Inflammatory macrophage treated with lipopolysaccharide for 4 hours (primary cell): ENCODE data around the gene BLMH.

Experiments used
- DNase-seq: peaks from one replicate; pipeline ENCODE4 v3.0.0-alpha.2; 2020

BLMH gene

DNA sequence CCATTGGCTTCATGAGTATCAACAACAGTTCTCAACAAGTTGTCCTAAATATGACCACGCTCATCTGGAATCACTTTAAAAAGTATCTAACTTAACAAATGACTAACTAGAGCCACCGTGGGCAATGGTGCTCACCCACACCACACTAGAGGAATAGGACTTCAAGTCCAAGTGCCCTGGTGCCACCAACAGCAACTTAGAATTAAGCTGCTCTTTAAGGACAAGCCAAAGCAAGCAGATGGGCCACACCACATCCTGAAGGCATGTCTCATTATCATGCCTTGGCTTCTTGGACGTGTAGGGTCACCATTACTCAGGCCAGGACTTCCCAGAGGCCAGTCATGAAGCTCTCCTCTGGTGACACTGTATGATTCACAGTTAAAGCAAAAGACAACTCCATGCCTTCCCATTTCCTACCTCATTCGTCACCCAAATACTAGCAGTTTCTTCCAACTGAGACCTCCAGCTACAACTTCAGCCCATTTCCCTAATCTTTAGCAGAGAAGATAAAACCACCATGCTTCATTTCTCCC, 46.8 kb downstream of the BLMH start:
- no peak for DNase-seq

DNA sequence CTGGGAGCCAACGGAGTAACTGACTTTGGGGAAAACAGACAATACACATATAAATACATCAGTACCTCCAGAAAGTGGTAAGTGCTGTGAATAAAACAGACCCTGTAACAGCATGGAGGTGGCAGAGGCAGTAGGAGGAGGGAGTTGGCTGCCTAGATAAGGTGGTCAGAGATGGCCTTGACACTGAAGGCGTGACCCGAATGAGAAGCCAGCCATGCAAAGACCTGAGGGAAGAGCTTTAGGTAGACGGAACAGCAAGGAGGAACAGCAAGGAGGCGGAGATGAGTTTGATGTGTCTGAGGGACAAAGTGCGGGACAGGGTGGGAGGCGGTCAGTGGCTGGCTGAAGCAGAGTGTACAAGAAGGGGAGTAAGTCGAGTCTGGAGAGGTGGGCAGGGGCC, 48.2 kb downstream of the BLMH start:
- no peak for DNase-seq

DNA sequence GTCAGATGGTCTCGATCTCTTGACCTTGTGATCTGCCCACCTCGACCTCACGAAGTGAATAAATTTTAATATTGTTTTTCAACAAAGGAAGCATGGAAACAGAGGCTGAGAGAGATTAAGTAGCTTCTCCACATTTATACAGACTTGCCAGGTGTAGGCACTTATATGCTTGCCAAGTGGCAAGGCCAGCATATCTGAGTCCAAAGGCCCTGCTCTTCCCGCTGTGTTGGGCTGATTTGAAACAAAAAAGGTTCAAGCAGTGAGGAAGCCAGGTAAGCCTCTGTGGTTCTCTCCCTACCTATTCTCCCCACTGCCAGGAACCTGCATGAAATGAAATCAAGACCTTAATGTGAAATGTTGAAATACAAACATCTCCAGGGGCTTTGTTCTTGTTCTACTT, 48.7 kb downstream of the BLMH start:
- DNase-seq, result no peak

DNA sequence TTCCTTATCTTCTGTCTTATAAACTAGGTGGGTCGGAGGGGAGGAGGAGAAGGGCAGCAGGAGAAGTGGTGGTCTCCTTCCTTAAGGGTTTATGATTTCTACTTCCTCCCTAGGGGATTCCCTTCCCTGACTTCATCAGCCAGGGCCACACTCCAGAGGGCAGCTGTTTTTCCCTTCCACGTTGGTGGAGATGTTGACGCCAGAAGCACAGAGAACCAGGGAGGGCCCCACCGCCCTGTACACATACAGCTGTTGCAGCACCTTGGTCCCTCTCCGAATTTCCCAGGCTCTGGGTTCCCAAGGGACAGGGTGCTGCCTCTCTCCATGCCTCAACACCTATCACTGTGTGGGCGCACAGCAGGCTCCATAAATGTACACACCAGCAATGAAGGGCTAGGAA, 50.7 kb downstream of the BLMH start:
- DNase-seq, result no peak

DNA sequence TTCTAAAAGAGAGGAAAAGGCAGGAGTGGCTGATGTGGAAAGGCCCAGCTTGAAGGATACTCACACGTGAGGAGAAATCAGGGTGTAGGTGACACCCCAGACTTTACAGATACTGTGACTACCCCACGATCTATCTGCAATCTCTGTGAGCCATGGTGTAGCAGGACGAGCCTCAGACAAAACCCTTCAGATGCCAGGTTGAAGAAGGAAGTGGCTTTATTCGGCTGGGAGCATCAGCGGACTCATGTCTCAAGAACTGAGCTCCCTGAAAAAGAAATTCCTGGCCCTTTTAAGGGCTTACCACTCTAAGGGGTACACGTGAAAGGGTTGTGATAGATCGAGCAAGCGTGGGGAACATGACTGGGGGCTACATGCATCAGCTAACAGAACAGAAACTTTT, 51.6 kb downstream of the BLMH start:
- DNase-seq, result no peak

DNA sequence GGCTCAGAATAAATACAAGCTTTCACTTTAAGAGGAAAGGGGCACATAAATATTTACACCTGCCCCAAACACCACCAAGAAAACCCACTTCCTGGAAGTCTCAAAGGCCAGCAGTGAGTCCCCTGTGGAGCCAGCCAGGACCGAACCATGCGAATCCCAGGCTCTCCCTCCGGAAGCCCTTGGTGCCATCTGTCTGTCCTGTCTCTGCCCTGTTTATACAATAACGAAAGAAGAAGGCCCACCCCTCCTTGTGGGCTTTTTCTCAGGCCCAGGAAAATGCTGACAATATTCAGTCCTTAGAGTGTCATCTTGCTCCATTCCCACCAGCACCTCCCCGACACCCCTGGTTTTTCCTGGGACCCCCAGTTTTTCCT, 52.7 kb downstream of the BLMH start:
- no peak for DNase-seq

DNA sequence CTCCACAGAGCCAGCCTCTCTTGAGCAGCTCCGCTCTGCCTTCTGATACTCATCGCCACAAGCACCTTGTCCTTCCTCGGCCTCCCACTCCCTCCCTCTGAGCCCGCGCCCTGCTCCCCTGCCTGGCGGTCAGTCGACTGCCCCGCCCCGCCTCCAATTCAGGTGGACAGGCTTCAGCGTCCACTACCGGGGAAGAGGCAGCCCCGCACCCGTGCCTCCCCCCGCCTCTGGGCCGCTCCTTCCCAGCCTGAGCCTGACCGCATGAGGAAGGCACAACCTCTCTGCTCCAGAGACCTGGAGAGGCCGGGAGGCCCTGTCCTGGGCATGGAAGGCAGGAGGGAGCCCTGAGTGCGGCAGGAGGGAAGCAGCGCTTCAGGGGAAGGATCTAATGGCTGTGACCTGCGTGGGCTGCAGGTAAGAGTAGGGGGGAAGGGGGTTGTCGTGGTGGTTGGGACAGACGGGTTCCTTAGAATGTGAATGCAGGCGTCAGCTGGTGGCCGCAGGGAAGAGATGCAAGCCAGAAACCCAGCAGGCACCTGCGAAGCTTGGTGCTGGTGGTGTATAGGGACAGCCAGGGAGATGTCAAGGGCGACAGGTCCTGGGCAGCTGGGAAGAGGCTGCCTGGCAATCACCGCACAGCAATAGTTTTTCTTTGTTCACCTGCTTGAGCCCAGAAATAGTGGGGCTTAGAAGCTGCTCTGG, 53.2 kb downstream of the BLMH start:
- DNase-seq, result no peak

DNA sequence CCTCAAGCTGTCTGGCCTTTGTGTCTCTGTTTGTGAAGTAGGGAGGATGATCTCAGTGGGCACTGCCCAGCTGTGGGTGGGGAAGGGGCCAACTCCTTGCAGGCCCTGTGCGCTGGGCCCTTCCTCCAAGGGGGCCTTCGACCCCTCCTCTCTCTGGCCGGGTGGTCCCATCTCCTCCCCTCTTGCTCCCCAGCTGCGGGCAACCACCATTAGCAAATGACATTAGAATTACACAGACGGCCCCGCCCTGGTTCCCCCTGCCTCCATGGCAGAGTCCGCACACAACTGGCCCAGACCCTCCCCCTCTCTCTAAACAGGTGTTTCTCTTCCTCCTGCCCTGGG, 53.8 kb downstream of the BLMH start:
- DNase-seq, result no peak

DNA sequence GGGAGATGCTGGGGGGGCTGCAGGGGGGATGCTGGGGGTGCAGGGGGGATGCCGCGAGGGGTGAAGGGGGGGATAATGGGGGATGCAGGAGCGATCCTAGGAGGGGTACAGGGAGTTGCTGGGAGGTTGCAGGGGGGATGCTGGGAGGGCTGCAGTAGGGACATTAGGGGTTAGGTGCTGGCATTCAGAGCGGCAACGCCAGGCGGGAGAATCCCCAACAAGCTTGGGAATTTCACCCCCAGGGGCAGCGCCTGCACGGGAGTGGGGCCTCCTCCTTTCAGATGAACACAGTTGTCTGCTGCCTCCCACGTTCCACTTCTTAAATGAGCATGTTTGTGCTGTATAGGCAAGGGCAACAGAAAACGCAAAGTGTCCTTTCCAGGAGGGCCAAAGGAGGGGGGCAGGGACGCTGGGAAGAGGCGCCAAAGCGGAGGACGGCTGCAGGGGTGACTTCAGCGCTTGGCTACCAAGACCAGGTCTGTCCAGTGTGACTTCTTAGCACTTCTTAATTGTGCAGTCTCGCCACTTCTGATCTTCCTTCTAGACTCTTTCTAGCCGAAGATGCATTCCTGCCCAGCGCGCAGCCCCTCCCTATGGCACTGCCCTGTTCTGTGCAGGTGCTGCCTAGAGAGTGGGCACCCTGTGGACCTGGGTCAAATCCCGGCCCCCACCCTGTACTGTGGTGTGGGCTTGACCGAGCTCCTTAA, 54.3 kb downstream of the BLMH start:
- DNase-seq, result no peak

DNA sequence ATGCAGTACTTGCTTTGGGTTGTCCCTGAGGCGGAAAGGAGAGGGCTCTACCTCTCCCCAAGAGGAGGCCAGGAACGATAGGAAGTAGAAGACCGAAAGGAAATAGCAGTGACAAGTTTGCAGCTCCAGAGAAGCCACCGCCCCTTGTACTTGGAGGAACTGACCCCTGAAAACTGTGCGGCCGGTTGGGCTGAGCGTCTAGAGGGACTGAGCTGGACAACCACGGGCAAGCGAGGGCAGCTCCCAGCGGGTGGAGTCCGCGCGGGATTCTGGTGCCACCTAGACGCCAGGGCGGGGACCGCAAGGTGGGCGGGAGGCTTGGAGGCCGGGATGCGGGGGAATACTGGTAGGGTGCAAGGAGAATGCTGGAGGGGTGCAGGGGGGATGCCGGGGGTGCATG, 55.0 kb downstream of the BLMH start:
- peak; percentile 33 for DNase-seq

DNA sequence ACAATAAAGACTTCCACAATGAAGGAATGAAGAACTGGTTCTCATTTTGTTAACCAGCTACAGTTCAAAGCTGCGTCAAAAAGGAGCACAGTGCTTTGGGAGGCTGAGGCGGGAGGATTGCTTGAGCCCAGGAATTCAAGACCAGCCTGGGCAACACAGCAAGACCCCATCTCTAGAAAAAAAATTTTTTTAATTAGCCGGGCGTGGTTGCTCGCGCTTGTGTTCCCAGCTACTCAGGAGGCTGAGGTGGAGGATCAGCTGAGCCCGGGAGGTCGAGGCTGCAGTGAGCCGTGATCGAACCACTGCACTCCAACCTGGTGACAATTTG, 55.5 kb downstream of the BLMH start:
- DNase-seq, result no peak

DNA sequence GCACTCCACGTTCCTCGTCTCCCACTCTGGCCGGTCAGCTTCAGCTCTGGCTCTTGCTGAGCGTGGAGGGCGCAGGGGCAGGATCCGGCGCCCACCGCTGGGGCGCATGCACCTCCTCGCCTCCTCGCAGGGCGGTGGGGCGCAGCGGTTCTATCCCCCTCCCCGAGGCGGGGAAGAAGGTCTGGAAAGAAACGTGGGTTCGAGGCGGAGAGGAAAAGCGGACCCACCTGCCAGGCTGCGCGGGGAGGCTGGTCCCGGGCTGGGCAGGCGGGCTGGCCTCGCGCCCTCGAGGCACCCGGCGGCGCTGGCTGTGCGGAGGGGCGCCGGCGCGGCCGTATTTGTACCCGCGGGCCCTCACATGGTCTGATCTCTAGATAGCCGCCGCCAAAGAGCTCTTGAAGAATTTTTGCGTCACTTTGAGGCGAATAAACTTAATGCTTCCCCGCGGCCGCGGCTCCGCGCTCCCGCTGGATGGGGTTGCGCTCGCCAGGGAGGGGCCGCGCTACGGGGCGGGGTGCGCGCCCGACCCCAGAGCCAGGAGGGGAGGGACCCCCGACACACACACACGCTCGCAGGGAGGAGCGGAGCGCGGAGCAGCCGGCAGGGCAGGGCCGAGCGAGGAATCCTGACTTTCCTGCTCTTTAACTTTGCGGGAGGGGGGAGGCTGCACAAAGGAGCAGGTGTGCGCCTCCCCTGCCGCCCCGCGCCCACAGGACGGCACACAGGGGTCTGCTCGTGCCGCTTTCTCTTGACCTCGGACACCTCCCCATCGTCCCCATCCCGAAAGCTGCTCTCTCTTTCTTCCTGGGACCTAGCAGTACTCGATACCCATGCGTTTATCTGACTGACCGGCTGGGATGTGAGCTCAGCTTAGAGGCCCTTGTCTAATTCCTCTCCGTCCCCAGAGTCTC, 56.1 kb downstream of the BLMH start, which contains the start of gene SLC6A4:
SLC6A4 (minus strand) TSS at position 312 of the 911 bp plus-strand sequence. CDS start 13,739 bp downstream, outside the sequence.
- no peak for DNase-seq

DNA sequence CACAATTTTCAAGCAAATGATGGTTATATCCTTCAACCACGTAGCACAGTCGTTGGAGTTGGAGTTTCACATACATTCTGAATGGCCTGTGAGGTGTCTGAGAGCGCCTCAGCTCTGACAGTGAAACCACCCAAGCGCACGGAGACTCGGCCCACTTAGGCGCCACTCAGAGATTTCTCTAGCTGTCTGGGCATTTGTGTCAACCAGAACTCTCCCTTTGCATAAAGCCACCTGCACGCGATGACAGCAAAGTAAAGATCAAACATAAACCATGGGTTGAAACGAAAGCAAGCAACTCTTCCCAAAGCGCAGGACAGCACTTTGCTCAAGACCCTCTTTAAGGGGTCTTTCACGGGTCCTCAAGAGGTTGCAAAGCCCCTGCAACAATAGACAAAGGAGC, 56.8 kb downstream of the BLMH start:
- no peak for DNase-seq

DNA sequence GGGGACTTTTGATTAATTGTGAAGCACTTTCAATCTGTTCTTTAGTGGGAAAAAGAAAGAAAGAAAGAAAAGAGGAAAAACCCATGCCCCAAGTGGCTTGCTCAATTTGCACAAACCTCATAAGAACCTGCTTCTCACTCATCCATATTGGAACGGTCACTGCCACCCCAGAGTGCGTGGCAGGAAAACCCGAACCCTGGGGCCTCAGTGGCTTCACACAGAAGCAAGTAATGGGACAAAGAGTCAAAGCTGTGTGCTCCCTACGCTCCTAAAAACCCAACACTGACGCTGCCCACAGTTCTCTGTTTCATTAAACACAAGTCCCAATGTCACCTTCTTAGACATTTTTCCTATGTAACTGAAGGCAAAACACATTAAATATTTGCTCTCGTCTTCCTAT, 57.4 kb downstream of the BLMH start:
- DNase-seq, result no peak

DNA sequence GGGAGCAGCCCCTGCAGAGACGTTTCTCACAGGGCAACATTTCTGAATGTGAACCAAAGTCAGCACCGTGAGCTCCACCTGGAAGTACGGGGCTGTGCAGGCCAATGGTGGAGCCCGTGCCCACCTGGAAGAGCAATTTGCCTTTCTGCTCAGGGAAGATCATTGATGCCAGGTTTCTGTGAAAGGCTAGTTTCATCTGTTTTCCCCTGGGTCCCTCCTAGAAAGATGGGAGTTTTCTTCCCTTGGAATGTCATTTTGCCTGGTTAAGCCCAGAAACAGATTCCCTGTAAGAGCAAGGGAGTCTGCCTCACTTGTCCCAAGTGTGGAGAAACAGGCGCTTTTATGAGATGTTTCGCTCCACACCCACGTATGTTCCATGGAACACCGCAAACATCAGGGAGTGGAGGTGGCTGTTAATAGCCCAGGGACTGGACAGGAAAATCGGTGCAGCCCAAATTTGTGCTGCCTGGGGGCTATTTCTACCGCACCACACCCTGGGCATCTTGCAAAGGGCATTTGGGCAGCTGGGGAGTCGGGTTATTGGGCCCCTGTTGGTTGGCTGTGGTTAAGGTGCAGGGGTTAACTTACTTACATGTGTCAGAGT, 58.8 kb downstream of the BLMH start:
- no peak for DNase-seq

DNA sequence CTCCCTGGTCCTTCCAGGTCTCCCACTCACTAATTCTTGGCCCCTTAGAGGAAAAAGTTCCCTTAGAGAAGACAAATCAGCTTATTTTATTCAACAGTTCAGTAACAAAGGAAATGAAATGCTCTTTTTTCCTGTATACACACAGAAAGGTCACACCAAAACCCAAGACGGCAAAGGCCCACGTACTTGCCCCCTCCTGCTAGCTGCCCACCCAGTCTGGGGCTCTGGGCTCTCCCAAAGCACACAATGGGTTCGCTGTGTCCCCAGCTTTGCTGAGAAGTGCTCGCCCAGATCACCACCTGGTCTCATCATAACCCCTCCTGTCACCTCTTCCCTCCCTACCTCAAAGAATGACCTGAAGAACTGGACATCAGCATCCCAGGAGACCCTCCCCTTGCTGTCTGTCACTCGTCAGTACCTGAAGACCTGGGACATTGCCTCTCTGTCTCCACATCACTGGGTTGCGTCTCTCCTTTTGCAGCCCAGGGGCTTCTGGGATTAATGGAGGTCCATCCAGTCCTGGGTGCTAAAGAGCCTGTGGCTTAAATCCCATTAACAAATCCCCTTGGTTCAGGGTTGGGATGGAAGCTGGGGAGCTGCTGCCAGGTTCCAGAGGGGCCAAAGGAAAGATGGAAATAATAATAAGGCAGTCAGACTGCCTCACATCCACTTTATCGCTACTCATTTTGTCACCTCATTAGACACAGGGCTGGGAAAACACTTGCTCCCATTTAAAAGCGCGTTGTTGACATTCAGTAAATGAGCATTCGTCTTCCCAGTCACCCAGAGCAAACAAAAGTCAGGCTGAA, 59.5 kb downstream of the BLMH start:
- DNase-seq, result no peak

DNA sequence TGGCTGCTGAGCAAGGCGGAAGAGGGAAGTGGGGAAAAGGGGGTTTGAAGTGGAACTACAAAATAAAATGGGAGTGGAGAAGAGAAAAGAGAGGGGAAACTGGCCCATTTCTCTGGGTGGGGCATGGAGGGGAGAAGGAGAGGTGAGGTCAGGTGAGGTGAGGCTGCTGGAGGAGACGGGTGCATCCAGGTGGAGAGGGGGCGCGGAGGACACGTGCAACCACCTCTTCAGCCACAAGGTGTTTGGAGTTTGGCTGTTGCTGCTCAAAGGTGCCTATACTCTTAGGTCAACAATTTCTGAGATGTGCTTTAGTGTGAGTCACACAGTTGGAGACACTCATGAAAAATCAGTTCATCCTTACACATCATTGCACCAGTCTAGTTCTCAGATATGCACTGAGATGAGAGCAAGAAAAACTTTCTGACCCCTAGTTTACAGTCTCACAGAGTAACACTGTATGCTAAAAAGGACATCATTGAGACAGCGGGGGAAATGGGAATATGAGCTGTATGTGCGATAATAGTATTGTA, 61.1 kb downstream of the BLMH start:
- no peak for DNase-seq

DNA sequence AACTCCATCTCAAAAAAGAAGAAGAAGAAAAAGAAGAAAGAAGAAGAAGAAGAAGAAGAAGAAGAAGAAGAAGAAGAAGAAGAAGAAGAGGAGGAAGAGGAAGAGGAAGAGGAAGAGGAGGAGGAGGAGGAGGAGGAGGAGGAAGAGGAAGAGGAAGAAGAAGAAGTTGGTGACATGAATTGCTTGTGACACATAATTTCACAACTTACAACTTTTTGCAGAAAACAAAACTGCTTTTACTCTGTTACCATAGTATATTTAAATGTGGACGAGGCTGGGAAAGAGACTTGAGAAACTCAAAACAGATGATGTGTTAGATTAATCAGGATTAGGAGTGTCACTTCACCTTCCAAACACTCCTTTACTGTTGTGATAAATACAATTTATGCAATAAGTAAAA, 61.7 kb downstream of the BLMH start:
- peak; percentile 79 for DNase-seq

DNA sequence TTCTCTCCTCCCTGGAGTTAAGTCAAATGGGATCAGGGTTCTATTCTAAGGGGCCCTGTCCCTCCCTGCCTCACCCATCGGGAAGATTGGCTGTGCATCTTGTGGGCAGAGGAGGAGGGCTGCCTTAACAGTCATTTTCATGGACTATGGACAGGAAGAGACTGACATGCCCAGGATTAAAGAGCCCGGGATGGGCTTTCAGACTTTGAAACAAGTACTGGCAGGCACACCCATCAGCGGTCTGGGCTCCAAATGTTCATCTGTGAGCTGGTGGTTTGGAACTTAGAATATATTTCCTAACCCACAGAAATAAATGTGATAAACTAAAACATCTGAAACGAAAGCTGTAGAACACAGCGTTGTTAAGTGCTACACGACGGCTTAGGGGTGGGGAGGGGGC, 62.7 kb downstream of the BLMH start:
- DNase-seq, result no peak

DNA sequence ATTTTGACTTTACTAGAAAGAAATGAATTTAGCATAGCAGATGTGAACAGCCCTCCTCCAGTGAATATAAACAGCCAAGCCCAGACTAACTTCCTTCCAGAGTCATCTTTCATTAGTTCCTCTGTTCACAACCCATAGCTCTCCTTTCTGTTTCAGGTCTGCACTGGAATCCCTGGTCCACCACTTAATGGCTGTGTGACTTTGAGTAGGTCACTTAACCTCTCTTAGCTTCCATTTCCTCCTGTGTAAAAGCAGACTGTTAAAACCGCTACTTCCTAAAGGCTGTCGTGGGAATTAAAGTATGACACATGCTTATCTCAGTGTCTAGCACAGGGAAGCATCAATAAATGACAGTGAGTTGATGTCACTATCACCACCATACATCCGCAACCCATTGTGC, 63.7 kb downstream of the BLMH start:
- DNase-seq, result peak; percentile 35

DNA sequence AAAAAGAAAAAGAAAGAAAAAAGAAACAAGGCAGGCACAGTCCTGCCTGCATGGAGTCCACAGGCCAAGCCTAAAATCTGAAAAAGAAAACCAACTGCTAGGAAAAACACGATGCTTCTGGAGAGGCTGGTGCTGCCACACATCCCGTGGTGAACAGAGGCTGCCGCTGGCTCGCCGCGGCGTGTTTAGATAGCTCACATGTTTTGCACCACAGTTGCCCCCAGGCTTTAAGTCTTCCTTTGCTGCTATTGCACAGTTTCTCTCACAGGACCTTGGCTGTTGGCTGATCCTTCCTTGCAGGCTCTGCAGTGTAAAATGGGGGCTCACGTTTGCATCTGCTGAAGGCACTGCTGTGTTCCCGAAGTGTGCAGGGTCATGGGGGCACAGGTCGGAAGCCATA, 64.9 kb downstream of the BLMH start:
- DNase-seq, result no peak

DNA sequence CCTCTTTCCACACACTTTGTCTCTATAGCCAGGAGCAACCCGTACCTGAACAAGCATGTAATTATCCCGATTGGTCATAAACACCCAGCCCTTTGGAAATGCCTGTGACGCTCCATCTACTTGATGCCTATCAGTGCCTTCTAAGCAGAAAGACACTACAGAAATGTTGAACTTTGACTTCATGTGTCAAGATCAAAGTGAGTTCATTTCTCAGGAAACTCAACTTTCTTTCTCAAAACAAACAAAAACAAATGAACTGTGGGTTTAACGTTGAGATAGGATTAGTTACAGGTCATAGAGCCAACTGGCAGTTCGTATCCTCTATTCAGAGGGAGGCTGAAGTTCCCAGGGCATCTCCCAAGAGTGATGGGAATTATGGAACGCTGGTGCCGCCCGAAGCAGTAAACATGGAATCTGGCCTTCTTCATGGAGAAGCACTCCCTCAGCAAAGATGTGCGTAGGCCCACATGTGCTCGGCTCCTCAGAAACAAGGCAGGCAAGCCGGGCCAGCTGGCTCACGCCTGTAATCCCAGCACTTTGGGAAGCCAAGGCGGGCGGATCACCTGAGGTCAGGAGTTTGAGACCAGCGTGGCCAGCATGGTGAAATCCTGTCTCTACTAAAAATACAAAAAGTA, 65.7 kb downstream of the BLMH start:
- no peak for DNase-seq
